WTC11 (cell line): ENCODE results near the gene KCNB1. TPM values are rescaled to one million over a fixed set of nuclear protein-coding genes. Genes with fewer than 3 reads are reported as not detected.

Experiments used
- ATAC-seq: fragments of 200-7000 bp; cut with Tn5 transposase; 2 replicates; pipeline ENCODE4 v1.10.0; 2021; ENCODE audit warnings: mild to moderate bottlenecking, moderate library complexity
- CTCF ChIA-PET: fragments of 300-600 bp; sonication (Branson Sonifier 250); formaldehyde crosslinking; loops from one replicate; lab custom pipeline; 2021; ENCODE audit warnings: antibody characterized with exemption; lab: Charles Lee
- POLR2A ChIA-PET: fragments of 350-600 bp; sonication (Branson Sonifier 250); formaldehyde crosslinking; loops from one replicate; lab custom pipeline; 2021; ENCODE audit warnings: antibody characterized with exemption; lab: Charles Lee
- DNase-seq: peaks from one replicate; pipeline ENCODE4 v3.0.0; 2021; ENCODE audit warnings: low spot score
- H3K27ac Mint-ChIP-seq: 2 replicates; pipeline ENCODE4 v1.8.0; 2021; ENCODE audit warnings: mixed read lengths
- H3K27me3 Mint-ChIP-seq: 2 replicates; pipeline ENCODE4 v1.8.0; 2021; ENCODE audit warnings: low read depth, mild to moderate bottlenecking, moderate library complexity, mixed read lengths
- H3K36me3 Mint-ChIP-seq: 2 replicates; pipeline ENCODE4 v1.8.0; 2021; ENCODE audit warnings: mixed read lengths
- H3K4me1 Mint-ChIP-seq: 2 replicates; pipeline ENCODE4 v1.8.0; 2022; ENCODE audit warnings: mixed read lengths
- H3K4me3 Mint-ChIP-seq: 2 replicates; pipeline ENCODE4 v1.8.0; 2021; ENCODE audit warnings: mild to moderate bottlenecking, moderate library complexity, mixed read lengths
- H3K9me3 Mint-ChIP-seq: 2 replicates; pipeline ENCODE4 v1.8.0; 2021; ENCODE audit warnings: mixed read lengths
- AR ChIP-seq: fragments of 250-450 bp; sonication (Bioruptor Pico); IDR thresholded peaks from 2 replicates; pipeline ENCODE4 v1.9.0; 2021; ENCODE audit warnings: mild to moderate bottlenecking
- CBFB ChIP-seq: sonication (generic); formaldehyde crosslinking; IDR thresholded peaks from 2 replicates; pipeline ENCODE4 v1.8.1; 2022; ENCODE audit warnings: mild to moderate bottlenecking, low read depth, missing genetic modification reagents
- CREM ChIP-seq: sonication (generic); formaldehyde crosslinking; IDR thresholded peaks from 2 replicates; pipeline ENCODE4 v1.8.1; 2022; ENCODE audit warnings: mild to moderate bottlenecking, missing genetic modification reagents, moderate library complexity
- FOXJ3 ChIP-seq: sonication (generic); formaldehyde crosslinking; IDR thresholded peaks from 2 replicates; pipeline ENCODE4 v1.9.0; 2021; ENCODE audit warnings: missing genetic modification reagents, mild to moderate bottlenecking, borderline replicate concordance
- GRHL2 ChIP-seq: fragments of 250-450 bp; sonication (Bioruptor Pico); IDR thresholded peaks from 2 replicates; pipeline ENCODE4 v1.8.0; 2022; ENCODE audit warnings: mild to moderate bottlenecking, moderate library complexity; ENCODE audit not compliant: insufficient replicate concordance, severe bottlenecking
- GTF2I ChIP-seq: fragments of 250-450 bp; sonication (Bioruptor Pico); conservative IDR thresholded peaks from 2 replicates; pipeline ENCODE4 v1.4.0; 2021; ENCODE audit warnings: mild to moderate bottlenecking
- JAZF1 ChIP-seq: fragments of 250-450 bp; sonication (Bioruptor Pico); IDR thresholded peaks from 2 replicates; pipeline ENCODE4 v1.9.0; 2021; ENCODE audit warnings: moderate library complexity, mild to moderate bottlenecking, inconsistent platforms
- JUN ChIP-seq: sonication (generic); formaldehyde crosslinking; IDR thresholded peaks from 2 replicates; pipeline ENCODE4 v1.8.0; 2023; ENCODE audit warnings: mild to moderate bottlenecking, missing genetic modification reagents
- KAT7 ChIP-seq: sonication (generic); formaldehyde crosslinking; IDR thresholded peaks from 2 replicates; pipeline ENCODE4 v1.8.1; 2023; ENCODE audit warnings: missing genetic modification reagents, mild to moderate bottlenecking, borderline replicate concordance
- NFE2L1 ChIP-seq: sonication (generic); formaldehyde crosslinking; IDR thresholded peaks from 2 replicates; pipeline ENCODE4 v1.8.1; 2023; ENCODE audit warnings: missing genetic modification reagents
- NR1H2 ChIP-seq: sonication (generic); formaldehyde crosslinking; IDR thresholded peaks from 2 replicates; pipeline ENCODE4 v1.9.0; 2021; ENCODE audit warnings: mild to moderate bottlenecking, moderate library complexity, missing genetic modification reagents
- PREB ChIP-seq: sonication (generic); formaldehyde crosslinking; IDR thresholded peaks from 2 replicates; pipeline ENCODE4 v1.8.1; 2022; ENCODE audit warnings: mild to moderate bottlenecking, missing genetic modification reagents, moderate library complexity, borderline replicate concordance
- ZNF138 ChIP-seq: sonication (generic); formaldehyde crosslinking; conservative IDR thresholded peaks from 2 replicates; pipeline ENCODE4 v1.8.1; 2022; ENCODE audit warnings: mild to moderate bottlenecking, moderate library complexity, missing genetic modification reagents
- ZNF396 ChIP-seq: fragments of 250-450 bp; sonication (Bioruptor Pico); IDR thresholded peaks from 2 replicates; pipeline ENCODE4 v1.8.0; 2021; ENCODE audit warnings: mild to moderate bottlenecking, moderate library complexity, borderline replicate concordance
- ZNF416 ChIP-seq: fragments of 250-450 bp; sonication (Bioruptor Pico); IDR thresholded peaks from 2 replicates; pipeline ENCODE4 v1.9.0; 2021; ENCODE audit warnings: mild to moderate bottlenecking, inconsistent platforms
- ZNF512 ChIP-seq: sonication (generic); formaldehyde crosslinking; IDR thresholded peaks from 2 replicates; pipeline ENCODE4 v1.8.1; 2022; ENCODE audit warnings: missing genetic modification reagents, borderline replicate concordance
- ZSCAN18 ChIP-seq: fragments of 250-450 bp; sonication (Bioruptor Pico); IDR thresholded peaks from 2 replicates; pipeline ENCODE4 v2.1.2; 2022; ENCODE audit warnings: mild to moderate bottlenecking, moderate library complexity
- total RNA-seq: library from RNA; stranded (reverse); gene quantifications from 3 replicates; pipeline ENCODE4 v1.2.3, GENCODE V29; 2021
- TF ChIP-seq, protein P1 (sequence below): sonication (generic); formaldehyde crosslinking; IDR thresholded peaks from 2 replicates; pipeline ENCODE4 v1.8.1; 2023; ENCODE audit warnings: mild to moderate bottlenecking, moderate library complexity, missing genetic modification reagents
- TF ChIP-seq, protein P2 (sequence below): sonication (generic); formaldehyde crosslinking; IDR thresholded peaks from 2 replicates; pipeline ENCODE4 v1.8.0; 2023; ENCODE audit warnings: missing genetic modification reagents
- TF ChIP-seq, protein P3 (sequence below): sonication (generic); formaldehyde crosslinking; IDR thresholded peaks from 2 replicates; pipeline ENCODE4 v1.8.1; 2023; ENCODE audit warnings: mild to moderate bottlenecking, missing genetic modification reagents

Gene KCNB1
- total RNA-seq, 1 experiment from 2014 or later, result 1.1 TPM

DNA sequence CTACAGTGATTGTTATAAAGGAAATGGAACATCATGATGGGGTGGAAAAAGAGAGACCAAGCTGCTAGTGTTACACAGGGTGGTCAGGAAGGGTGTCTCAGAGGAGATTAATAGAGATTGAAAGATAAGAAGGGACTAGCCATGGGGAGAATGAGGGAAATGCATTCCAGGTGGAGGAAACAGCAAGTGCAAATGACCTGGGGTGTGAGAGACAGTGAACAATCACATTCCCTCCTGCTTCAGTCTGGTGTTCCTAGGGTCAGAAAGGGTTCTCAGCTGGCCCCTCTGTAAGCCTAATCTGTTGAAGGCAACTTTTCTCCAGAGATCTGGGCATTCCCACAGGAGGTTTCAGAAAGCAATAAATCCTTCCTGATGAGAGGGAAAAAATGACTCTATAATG lies 3.6 kb upstream of the KCNB1 start:
- Mint-ChIP-seq H3K4me1 (no peaks in the 10 kb centered on the region; the same call in 1 of the 2 replicates), H3K4me3 (no peak overlapping the region), H3K9me3 (peaks cover 12% of the 10 kb centered on the region), H3K27me3 (peaks cover 52% of the 10 kb centered on the region), H3K27ac (no peak overlapping the region), H3K36me3 (no peaks in the 10 kb centered on the region)
- ChIA-PET POLR2A (no interaction called here), CTCF (interaction anchor here (1.6 to 5.4 kb wide), 7 partner anchors 12 to 164 kb away, joined by 3 to 117 read pairs (median 31); no protein-coding TSS in a partner anchor)
- ATAC-seq (no peak), DNase-seq (no peak)
- TF ChIP-seq PREB (CRISPR knock-in tag), result no peak
- TF ChIP-seq NFE2L1 (CRISPR knock-in tag), result no peak
- TF ChIP-seq JAZF1 (CRISPR knock-in tag), result no peak
- no peak for TF ChIP-seq FOXJ3
- no peak for TF ChIP-seq ZNF396 (CRISPR knock-in tag)
- no peak for TF ChIP-seq CREM (CRISPR knock-in tag)
- TF ChIP-seq, protein P1, sequence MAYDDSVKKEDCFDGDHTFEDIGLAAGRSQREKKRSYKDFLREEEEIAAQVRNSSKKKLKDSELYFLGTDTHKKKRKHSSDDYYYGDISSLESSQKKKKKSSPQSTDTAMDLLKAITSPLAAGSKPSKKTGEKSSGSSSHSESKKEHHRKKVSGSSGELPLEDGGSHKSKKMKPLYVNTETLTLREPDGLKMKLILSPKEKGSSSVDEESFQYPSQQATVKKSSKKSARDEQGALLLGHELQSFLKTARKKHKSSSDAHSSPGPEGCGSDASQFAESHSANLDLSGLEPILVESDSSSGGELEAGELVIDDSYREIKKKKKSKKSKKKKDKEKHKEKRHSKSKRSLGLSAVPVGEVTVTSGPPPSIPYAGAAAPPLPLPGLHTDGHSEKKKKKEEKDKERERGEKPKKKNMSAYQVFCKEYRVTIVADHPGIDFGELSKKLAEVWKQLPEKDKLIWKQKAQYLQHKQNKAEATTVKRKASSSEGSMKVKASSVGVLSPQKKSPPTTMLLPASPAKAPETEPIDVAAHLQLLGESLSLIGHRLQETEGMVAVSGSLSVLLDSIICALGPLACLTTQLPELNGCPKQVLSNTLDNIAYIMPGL (CRISPR knock-in tag), result no peak
- no peak for TF ChIP-seq GTF2I (CRISPR knock-in tag)
- TF ChIP-seq ZNF512 (CRISPR knock-in tag), result no peak
- TF ChIP-seq ZNF416 (CRISPR knock-in tag), result no peak
- TF ChIP-seq, protein P2, sequence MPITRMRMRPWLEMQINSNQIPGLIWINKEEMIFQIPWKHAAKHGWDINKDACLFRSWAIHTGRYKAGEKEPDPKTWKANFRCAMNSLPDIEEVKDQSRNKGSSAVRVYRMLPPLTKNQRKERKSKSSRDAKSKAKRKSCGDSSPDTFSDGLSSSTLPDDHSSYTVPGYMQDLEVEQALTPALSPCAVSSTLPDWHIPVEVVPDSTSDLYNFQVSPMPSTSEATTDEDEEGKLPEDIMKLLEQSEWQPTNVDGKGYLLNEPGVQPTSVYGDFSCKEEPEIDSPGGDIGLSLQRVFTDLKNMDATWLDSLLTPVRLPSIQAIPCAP (CRISPR knock-in tag), result no peak
- TF ChIP-seq NR1H2 (CRISPR knock-in tag), result no peak
- TF ChIP-seq, protein P3, sequence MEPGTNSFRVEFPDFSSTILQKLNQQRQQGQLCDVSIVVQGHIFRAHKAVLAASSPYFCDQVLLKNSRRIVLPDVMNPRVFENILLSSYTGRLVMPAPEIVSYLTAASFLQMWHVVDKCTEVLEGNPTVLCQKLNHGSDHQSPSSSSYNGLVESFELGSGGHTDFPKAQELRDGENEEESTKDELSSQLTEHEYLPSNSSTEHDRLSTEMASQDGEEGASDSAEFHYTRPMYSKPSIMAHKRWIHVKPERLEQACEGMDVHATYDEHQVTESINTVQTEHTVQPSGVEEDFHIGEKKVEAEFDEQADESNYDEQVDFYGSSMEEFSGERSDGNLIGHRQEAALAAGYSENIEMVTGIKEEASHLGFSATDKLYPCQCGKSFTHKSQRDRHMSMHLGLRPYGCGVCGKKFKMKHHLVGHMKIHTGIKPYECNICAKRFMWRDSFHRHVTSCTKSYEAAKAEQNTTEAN (CRISPR knock-in tag), result no peak
- TF ChIP-seq JUN, result no peak

GRCh38 chr20:49485563-49485962 lies 3.1 kb upstream of the KCNB1 start:
- Mint-ChIP-seq H3K36me3 (no peaks in the 10 kb centered on the region), H3K9me3 (peaks cover 12% of the 10 kb centered on the region), H3K4me3 (no peak overlapping the region), H3K4me1 (no peaks in the 10 kb centered on the region; the same call in 1 of the 2 replicates), H3K27ac (no peak overlapping the region), H3K27me3 (peaks cover 56% of the 10 kb centered on the region)
- ATAC-seq (no peak), DNase-seq (no peak)
- ChIA-PET POLR2A (interaction anchor here (0.6 kb wide), 1 partner anchor 48 kb away, joined by 3 read pairs; no protein-coding TSS in a partner anchor), CTCF (interaction anchor here (1.6 to 5.4 kb wide), 11 partner anchors 12 to 164 kb away, joined by 3 to 117 read pairs (median 29); no protein-coding TSS in a partner anchor)
- TF ChIP-seq ZNF138 (no peak), CBFB (CRISPR knock-in tag) (no peak), ZSCAN18 (CRISPR knock-in tag) (no peak), KAT7 (no peak), AR (CRISPR knock-in tag) (no peak), GRHL2 (CRISPR knock-in tag) (no peak)
- TF ChIP-seq, protein P2 (CRISPR knock-in tag), result no peak
